ENCODE results near the gene SMAD1.

DNA sequence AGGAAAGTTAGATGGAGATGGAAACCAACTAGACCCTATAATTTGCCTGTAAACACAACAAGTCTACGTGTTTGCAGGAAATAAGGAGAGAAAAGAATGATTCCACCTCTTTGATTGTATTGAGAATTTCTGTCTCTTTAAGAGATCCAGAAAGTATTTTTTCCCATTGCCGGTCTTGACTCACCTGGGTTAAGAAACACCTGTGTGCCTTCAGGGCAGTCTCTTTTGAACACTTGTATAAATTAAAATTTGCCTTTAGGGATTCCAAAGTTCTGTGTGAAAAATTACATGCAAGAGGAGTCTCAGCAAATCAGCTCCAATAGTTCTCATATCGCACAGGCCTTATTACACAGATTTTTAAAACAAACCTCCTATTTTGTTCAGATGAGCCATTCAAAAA is 46.0 kb upstream of the SMAD1 start:
- no peak for TF ChIP-seq EZH2phosphoT487 (IDR thresholded peaks at IDR 0.05; ENCODE audit: low read depth)
- TF ChIP-seq, protein P1, sequence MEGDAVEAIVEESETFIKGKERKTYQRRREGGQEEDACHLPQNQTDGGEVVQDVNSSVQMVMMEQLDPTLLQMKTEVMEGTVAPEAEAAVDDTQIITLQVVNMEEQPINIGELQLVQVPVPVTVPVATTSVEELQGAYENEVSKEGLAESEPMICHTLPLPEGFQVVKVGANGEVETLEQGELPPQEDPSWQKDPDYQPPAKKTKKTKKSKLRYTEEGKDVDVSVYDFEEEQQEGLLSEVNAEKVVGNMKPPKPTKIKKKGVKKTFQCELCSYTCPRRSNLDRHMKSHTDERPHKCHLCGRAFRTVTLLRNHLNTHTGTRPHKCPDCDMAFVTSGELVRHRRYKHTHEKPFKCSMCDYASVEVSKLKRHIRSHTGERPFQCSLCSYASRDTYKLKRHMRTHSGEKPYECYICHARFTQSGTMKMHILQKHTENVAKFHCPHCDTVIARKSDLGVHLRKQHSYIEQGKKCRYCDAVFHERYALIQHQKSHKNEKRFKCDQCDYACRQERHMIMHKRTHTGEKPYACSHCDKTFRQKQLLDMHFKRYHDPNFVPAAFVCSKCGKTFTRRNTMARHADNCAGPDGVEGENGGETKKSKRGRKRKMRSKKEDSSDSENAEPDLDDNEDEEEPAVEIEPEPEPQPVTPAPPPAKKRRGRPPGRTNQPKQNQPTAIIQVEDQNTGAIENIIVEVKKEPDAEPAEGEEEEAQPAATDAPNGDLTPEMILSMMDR (IDR thresholded peaks at IDR 0.05; ENCODE audit: low read depth, low read length), result no peak
